ENCODE measurements around the gene SRGAP3. TPM values are rescaled to one million over a fixed set of nuclear protein-coding genes. Genes with fewer than 3 reads are reported as not detected.

The SRGAP3 gene
- total and polyA plus RNA-seq, 4 donors = 1.2 to 32.8 (median 7.3) TPM

GRCh38 chr3:9169956-9170850 is 79.2 kb downstream of the SRGAP3 start:
- H3K9ac ChIP-seq (ENCODE audit: insufficient read depth in 1 of 2, low read length in 2 of 2) = no peak overlapping the region
- H3K27me3 ChIP-seq (ENCODE audit: control insufficient read depth in 3 of 3, insufficient read depth in 3 of 3, low read length in 2 of 3) = no peaks in the 10 kb centered on the region
- WGBS, 2 donors = 70 to 74% methylated on average over 18 of the region's 18 CpGs
- ATAC-seq (ENCODE audit: insufficient read depth, low FRiP score) (no peak), DNase-seq (peak in 1 of 3 donors; percentile 46)
- H3K27ac ChIP-seq (ENCODE audit: low read depth in 1 of 2, low read length in 1 of 2) = no peak overlapping the region
- peaks cover 0 to 3% (median 0%) of the 10 kb centered on the region in 4 donors for H3K9me3 ChIP-seq (ENCODE audit: control insufficient read depth in 4 of 4, insufficient read depth in 3 of 4, low read length in 3 of 4)
- no peak overlapping the region for H3K4me3 ChIP-seq
- no peaks in the 10 kb centered on the region for H3K36me3 ChIP-seq (ENCODE audit: control insufficient read depth in 4 of 4, insufficient read depth in 4 of 4, low read length in 4 of 4)
- H3K4me1 ChIP-seq (ENCODE audit: control insufficient read depth in 5 of 5, insufficient read depth in 5 of 5, low read length in 5 of 5) = peaks cover 0 to 47% (median 12%) of the 10 kb centered on the region in 5 donors
- TF ChIP-seq CTCF (IDR thresholded peaks at IDR 0.05; ENCODE audit: control extremely low read depth, extremely low read depth) = no peak

GRCh38 chr3:9169326-9169725 is 80.1 kb downstream of the SRGAP3 start:
- Histone ChIP-seq H3K4me3 (no peak overlapping the region), H3K27me3 (ENCODE audit: control insufficient read depth in 3 of 3, insufficient read depth in 3 of 3, low read length in 2 of 3) (no peaks in the 10 kb centered on the region), H3K36me3 (ENCODE audit: control insufficient read depth in 4 of 4, insufficient read depth in 4 of 4, low read length in 4 of 4) (no peaks in the 10 kb centered on the region), H3K9ac (ENCODE audit: insufficient read depth in 1 of 2, low read length in 2 of 2) (no peak overlapping the region), H3K4me1 (ENCODE audit: control insufficient read depth in 5 of 5, insufficient read depth in 5 of 5, low read length in 5 of 5) (peaks cover 0 to 47% (median 12%) of the 10 kb centered on the region in 5 donors), H3K27ac (ENCODE audit: low read depth in 1 of 2, low read length in 1 of 2) (no peak overlapping the region), H3K9me3 (ENCODE audit: control insufficient read depth in 4 of 4, insufficient read depth in 3 of 4, low read length in 3 of 4) (peaks cover 0 to 3% (median 0%) of the 10 kb centered on the region in 4 donors)
- 85 to 96% methylated on average over 1 of the region's 1 CpG for WGBS, 2 donors
- no peak for TF ChIP-seq CTCF (IDR thresholded peaks at IDR 0.05; ENCODE audit: control extremely low read depth, extremely low read depth)
- DNase-seq (no peak), ATAC-seq (ENCODE audit: insufficient read depth, low FRiP score) (no peak)

- Histone ChIP-seq H3K27ac (ENCODE audit: low read depth in 1 of 2, low read length in 1 of 2) (no peak overlapping the region), H3K9me3 (ENCODE audit: control insufficient read depth in 4 of 4, insufficient read depth in 3 of 4, low read length in 3 of 4) (peaks cover 0 to 3% (median 0%) of the 10 kb centered on the region in 4 donors), H3K27me3 (ENCODE audit: control insufficient read depth in 3 of 3, insufficient read depth in 3 of 3, low read length in 2 of 3) (no peaks in the 10 kb centered on the region), H3K9ac (ENCODE audit: insufficient read depth in 1 of 2, low read length in 2 of 2) (no peak overlapping the region), H3K4me1 (ENCODE audit: control insufficient read depth in 5 of 5, insufficient read depth in 5 of 5, low read length in 5 of 5) (peaks cover 0 to 41% (median 12%) of the 10 kb centered on the region in 5 donors), H3K4me3 (no peak overlapping the region), H3K36me3 (ENCODE audit: control insufficient read depth in 4 of 4, insufficient read depth in 4 of 4, low read length in 4 of 4) (no peaks in the 10 kb centered on the region)
- ATAC-seq (ENCODE audit: insufficient read depth, low FRiP score) (no peak), DNase-seq (peak; percentile 70 to 90 (median 88))
- 59 to 80% methylated on average over 8 of the region's 8 CpGs for WGBS, 2 donors
- no peak for TF ChIP-seq CTCF (IDR thresholded peaks at IDR 0.05; ENCODE audit: control extremely low read depth, extremely low read depth)
Measured at GRCh38 chr3:9168241-9168741, 81.2 kb downstream of the SRGAP3 start.

All from lung (tissue), 12 donors.